Measurements from ENCODE around the gene ARF3. TPM values are rescaled to one million over a fixed set of nuclear protein-coding genes. Genes with fewer than 3 reads are reported as not detected.
A peak's percentile ranks its signal among the peaks of the same experiment; 100 is the strongest.

Gene ARF3
- total and polyA plus RNA-seq, 2 donors (not counting 1 experiment from before 2014, with no cell fraction given): 28.1 to 182 TPM

DNA sequence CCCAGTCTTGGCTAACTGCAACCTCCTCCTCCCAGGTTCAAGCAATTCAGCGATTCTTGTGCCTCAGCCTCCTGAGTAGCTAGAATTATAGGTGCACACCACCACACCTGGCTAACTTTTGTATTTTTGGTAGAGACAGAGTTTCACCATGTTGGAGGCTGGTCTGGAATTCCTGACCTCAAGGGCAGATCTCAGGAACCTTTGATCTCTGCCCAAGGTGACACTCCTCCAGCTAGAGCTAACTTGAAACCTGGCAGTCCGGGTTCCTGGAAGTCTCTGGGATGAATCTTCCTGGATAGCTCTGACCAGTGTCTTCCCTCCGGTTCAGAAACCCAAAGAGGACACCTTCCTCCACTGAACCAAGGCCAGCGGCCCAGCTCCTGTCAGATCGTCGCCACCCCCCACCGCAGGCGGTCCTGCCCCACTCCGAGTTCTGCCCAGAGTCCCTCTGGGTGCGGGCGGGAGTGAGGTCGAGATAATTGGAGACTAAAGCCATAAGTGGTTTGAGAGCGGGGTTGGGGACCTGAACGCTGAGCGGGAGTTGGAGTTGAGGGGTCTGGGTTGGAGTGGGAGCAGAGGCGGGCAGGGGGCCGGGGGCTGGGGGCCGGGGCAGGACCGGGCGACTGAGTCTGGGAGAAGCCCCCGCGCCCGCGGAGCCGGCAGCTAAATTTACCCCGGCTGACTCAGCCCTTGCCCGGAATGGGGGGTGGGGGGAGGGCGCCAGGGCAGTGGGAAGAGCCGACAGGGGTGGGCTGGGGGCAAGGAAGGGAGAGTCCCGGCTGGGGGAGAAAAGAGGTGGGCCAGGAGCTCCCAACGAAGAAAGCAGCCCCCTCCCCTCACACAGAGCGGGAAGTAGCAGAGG, 37.2 kb upstream of the ARF3 start:
- Histone ChIP-seq H3K4me1 (ENCODE audit: control insufficient read depth, extremely low read depth, insufficient read depth, low read length) (peaks cover 6% of the 10 kb centered on the region), H3K36me3 (ENCODE audit: control insufficient read depth, insufficient read depth, low read length) (no peaks in the 10 kb centered on the region), H3K4me3 (replicated peaks in 1 of 4; ENCODE audit: control extremely low read depth in 1 of 4, insufficient read depth in 1 of 4, low read depth in 3 of 4, low read length in 4 of 4) (no peak overlapping the region), H3K27ac (ENCODE audit: insufficient read depth, low read length) (no peak overlapping the region), H4K20me1 (ENCODE audit: control insufficient read depth, extremely low read depth, insufficient read depth, low read length) (no peaks in the 10 kb centered on the region), H3K4me2 (ENCODE audit: extremely low read depth, insufficient read depth, low read length) (peak overlapping the region; percentile 59), H3K79me2 (ENCODE audit: control insufficient read depth, insufficient read depth, low read length) (no peaks in the 10 kb centered on the region), H3K27me3 (ENCODE audit: control insufficient read depth, insufficient read depth, low read length) (peaks cover 22% of the 10 kb centered on the region), H3K9me3 (ENCODE audit: control insufficient read depth, insufficient read depth, low read depth, low read length) (no peaks in the 10 kb centered on the region), H3K9ac (ENCODE audit: insufficient read depth, low read length) (no peak overlapping the region), H2AFZ (ENCODE audit: low read length) (no peak overlapping the region)
- TF ChIP-seq, protein P1, sequence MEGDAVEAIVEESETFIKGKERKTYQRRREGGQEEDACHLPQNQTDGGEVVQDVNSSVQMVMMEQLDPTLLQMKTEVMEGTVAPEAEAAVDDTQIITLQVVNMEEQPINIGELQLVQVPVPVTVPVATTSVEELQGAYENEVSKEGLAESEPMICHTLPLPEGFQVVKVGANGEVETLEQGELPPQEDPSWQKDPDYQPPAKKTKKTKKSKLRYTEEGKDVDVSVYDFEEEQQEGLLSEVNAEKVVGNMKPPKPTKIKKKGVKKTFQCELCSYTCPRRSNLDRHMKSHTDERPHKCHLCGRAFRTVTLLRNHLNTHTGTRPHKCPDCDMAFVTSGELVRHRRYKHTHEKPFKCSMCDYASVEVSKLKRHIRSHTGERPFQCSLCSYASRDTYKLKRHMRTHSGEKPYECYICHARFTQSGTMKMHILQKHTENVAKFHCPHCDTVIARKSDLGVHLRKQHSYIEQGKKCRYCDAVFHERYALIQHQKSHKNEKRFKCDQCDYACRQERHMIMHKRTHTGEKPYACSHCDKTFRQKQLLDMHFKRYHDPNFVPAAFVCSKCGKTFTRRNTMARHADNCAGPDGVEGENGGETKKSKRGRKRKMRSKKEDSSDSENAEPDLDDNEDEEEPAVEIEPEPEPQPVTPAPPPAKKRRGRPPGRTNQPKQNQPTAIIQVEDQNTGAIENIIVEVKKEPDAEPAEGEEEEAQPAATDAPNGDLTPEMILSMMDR (conservative IDR thresholded peaks at IDR 0.05 in 1 of 2, IDR thresholded peaks at IDR 0.05 in 1 of 2; ENCODE audit: low read depth in 1 of 2, low read length in 2 of 2): no peak
- no peak for TF ChIP-seq EZH2 (IDR thresholded peaks at IDR 0.05; ENCODE audit: low read length, missing control alignments)
- no peak for DNase-seq (ENCODE audit: low read depth in 2 of 2)

DNA sequence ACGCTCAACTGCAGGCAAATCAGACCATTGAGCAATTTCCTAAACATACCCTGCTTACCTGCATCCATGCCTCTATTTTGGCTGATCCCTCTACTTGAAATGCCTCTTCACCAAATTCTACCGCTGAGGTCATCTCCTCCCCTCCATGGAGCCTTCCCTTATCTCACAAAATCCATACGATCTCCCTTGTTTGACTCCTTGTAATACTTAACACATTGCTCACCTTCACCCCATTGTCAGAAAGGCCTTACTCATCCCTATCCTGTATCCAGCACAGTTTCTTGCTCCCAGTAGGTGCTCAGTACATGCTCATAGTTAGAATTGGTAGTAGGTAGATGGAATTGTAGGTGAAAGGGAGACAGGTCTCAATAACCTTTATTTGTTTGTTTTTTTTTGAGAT, 36.5 kb upstream of the ARF3 start:
- Histone ChIP-seq H3K9me3 (ENCODE audit: control insufficient read depth, insufficient read depth, low read depth, low read length) (no peaks in the 10 kb centered on the region), H3K79me2 (ENCODE audit: control insufficient read depth, insufficient read depth, low read length) (no peaks in the 10 kb centered on the region), H4K20me1 (ENCODE audit: control insufficient read depth, extremely low read depth, insufficient read depth, low read length) (no peaks in the 10 kb centered on the region), H3K27me3 (ENCODE audit: control insufficient read depth, insufficient read depth, low read length) (peaks cover 29% of the 10 kb centered on the region), H2AFZ (ENCODE audit: low read length) (no peak overlapping the region), H3K27ac (ENCODE audit: insufficient read depth, low read length) (no peak overlapping the region), H3K9ac (ENCODE audit: insufficient read depth, low read length) (no peak overlapping the region), H3K36me3 (ENCODE audit: control insufficient read depth, insufficient read depth, low read length) (no peaks in the 10 kb centered on the region), H3K4me3 (replicated peaks in 1 of 4; ENCODE audit: control extremely low read depth in 1 of 4, insufficient read depth in 1 of 4, low read depth in 3 of 4, low read length in 4 of 4) (no peak overlapping the region), H3K4me2 (ENCODE audit: extremely low read depth, insufficient read depth, low read length) (no peak overlapping the region), H3K4me1 (ENCODE audit: control insufficient read depth, extremely low read depth, insufficient read depth, low read length) (peaks cover 3% of the 10 kb centered on the region)
- TF ChIP-seq, protein P1 (conservative IDR thresholded peaks at IDR 0.05 in 1 of 2, IDR thresholded peaks at IDR 0.05 in 1 of 2; ENCODE audit: low read depth in 1 of 2, low read length in 2 of 2): no peak
- TF ChIP-seq EZH2 (IDR thresholded peaks at IDR 0.05; ENCODE audit: low read length, missing control alignments): no peak
- DNase-seq (ENCODE audit: low read depth in 2 of 2): no peak

DNA sequence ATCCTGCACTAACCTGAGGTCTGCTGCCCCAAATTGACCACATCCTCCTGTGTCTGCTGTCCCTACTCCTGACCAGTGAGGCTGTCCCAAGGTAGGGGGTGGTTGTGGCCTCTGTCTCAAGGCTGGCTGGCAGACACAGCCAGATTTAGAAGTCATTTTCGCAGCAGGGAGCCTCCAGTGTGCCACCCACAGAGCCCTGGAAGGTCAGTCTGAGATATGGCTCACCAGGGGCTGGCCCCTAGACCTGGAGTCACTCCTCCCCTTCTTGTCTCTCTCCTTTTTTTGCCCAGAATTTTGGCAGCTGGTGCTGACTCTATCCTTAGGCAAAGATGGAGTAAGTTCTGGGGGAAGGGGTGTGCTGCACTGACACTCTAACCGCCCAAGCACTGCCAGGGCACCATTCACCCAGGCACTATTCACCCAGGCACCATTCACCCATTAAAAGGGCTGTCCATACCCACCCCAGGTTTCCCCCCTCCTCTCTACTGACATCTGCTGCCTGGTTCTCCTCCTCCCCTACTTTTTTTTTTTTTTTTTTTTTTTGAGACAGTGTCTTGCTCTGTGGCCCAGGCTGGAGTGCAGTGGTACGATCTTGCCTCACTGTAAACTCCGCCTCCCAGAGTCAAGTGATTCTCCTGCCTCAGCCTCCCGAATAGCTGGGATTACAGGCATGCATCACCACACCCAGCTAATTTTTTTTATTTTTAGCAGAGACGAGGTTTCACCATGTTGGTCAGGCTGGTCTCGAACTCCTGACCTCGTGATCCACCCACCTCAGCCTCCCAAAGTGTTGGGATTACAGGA, 34.2 kb upstream of the ARF3 start:
- H3K27me3 ChIP-seq (ENCODE audit: control insufficient read depth, insufficient read depth, low read length): peaks cover 29% of the 10 kb centered on the region
- no peaks in the 10 kb centered on the region for H3K36me3 ChIP-seq (ENCODE audit: control insufficient read depth, insufficient read depth, low read length)
- no peak overlapping the region for H3K4me3 ChIP-seq (replicated peaks in 1 of 4; ENCODE audit: control extremely low read depth in 1 of 4, insufficient read depth in 1 of 4, low read depth in 3 of 4, low read length in 4 of 4)
- H4K20me1 ChIP-seq (ENCODE audit: control insufficient read depth, extremely low read depth, insufficient read depth, low read length): no peaks in the 10 kb centered on the region
- H2AFZ ChIP-seq (ENCODE audit: low read length): no peak overlapping the region
- no peak for TF ChIP-seq EZH2 (IDR thresholded peaks at IDR 0.05; ENCODE audit: low read length, missing control alignments)
- TF ChIP-seq, protein P1 (conservative IDR thresholded peaks at IDR 0.05 in 1 of 2, IDR thresholded peaks at IDR 0.05 in 1 of 2; ENCODE audit: low read depth in 1 of 2, low read length in 2 of 2): no peak
- no peaks in the 10 kb centered on the region for H3K4me1 ChIP-seq (ENCODE audit: control insufficient read depth, extremely low read depth, insufficient read depth, low read length)
- no peaks in the 10 kb centered on the region for H3K9me3 ChIP-seq (ENCODE audit: control insufficient read depth, insufficient read depth, low read depth, low read length)
- no peaks in the 10 kb centered on the region for H3K79me2 ChIP-seq (ENCODE audit: control insufficient read depth, insufficient read depth, low read length)
- H3K9ac ChIP-seq (ENCODE audit: insufficient read depth, low read length): no peak overlapping the region
- H3K27ac ChIP-seq (ENCODE audit: insufficient read depth, low read length): no peak overlapping the region
- no peak overlapping the region for H3K4me2 ChIP-seq (ENCODE audit: extremely low read depth, insufficient read depth, low read length)
- DNase-seq (ENCODE audit: low read depth in 2 of 2): no peak
